Panc1 (cell line): ENCODE measurements around the gene MCRIP2.

ENCODE experiments used
- CTCF ChIP-seq: fragments of 450-650 bp; IDR thresholded peaks from 2 replicates; pipeline ENCODE4 v1.5.1; 2017; ENCODE audit warnings: mild to moderate bottlenecking
- POLR2AphosphoS5 ChIP-seq: IDR thresholded peaks from 2 replicates; pipeline ENCODE4 v1.6.1; 2012; ENCODE audit warnings: mild to moderate bottlenecking, low read depth, low read length, moderate library complexity
- REST ChIP-seq, 2 experiments: IDR thresholded peaks; 2 replicates each; pipeline ENCODE4 v1.6.1; 2011 to 2012; ENCODE audit warnings: low read depth in 2 of 2, control low read depth in 1 of 2, low read length in 1 of 2, mild to moderate bottlenecking in 1 of 2, moderate library complexity in 1 of 2; ENCODE audit not compliant: insufficient read depth in 1 of 2

GRCh38 chr16:658679-659571 lies 17.3 kb downstream of the MCRIP2 start:
- TF ChIP-seq CTCF (no peak; the same call in 1 of the 2 replicates), REST (IDR thresholded peaks at IDR 0.05; ENCODE audit: insufficient read depth in 1 of 2, low read depth in 2 of 2, low read length in 1 of 2) (no peak), POLR2AphosphoS5 (no peak)
